ENCODE data around the gene SNX20.

- TF ChIP-seq CTCF (IDR thresholded peaks at IDR 0.05; ENCODE audit: insufficient read depth, low read length, poor library complexity, severe bottlenecking) (no peak), EZH2phosphoT487 (conservative IDR thresholded peaks at IDR 0.05; ENCODE audit: low read length) (no peak)
Measured at GRCh38 chr16:50722405-50722737, 41.3 kb upstream of the SNX20 start.

Measured in SU-DHL-6 (cell line).